Astrocyte (in vitro differentiated cells and primary cell): ENCODE results near the gene MAGEA10. TPM values are rescaled to one million over a fixed set of nuclear protein-coding genes. Genes with fewer than 3 reads are reported as not detected.
"Not testable (repeated sequence)": the region's sequence is repeated elsewhere in the genome, so short reads cannot be mapped to it uniquely, and the experiment has no call there.

Source experiments
- DNase-seq: peaks from one replicate; pipeline ENCODE4 v3.0.0-alpha.2; 2010; ENCODE audit warnings: low read depth
- FAIRE-seq: peaks from 2 replicates; lab custom pipeline; 2011; peaks lifted over from hg19 to GRCh38; lab: Jason Lieb, UNC
- H2AFZ ChIP-seq: 2 replicates; pipeline ENCODE4 v1.6.0; 2012; ENCODE audit warnings: low read depth, low read length, inconsistent platforms
- H3K27ac ChIP-seq: 2 replicates; pipeline ENCODE4 v1.5.1; 2011; ENCODE audit warnings: low read depth, low read length, inconsistent platforms
- H3K27me3 ChIP-seq: 2 replicates; pipeline ENCODE4 v1.6.0; 2011; ENCODE audit warnings: low read length, inconsistent platforms; ENCODE audit not compliant: insufficient read depth
- H3K36me3 ChIP-seq: 2 replicates; pipeline ENCODE4 v1.5.1; 2011; ENCODE audit warnings: low read length, inconsistent platforms; ENCODE audit not compliant: insufficient read depth
- H3K4me1 ChIP-seq: 2 replicates; pipeline ENCODE4 v1.5.1; 2011; ENCODE audit warnings: low read length, inconsistent platforms; ENCODE audit not compliant: insufficient read depth
- H3K4me2 ChIP-seq: 2 replicates; pipeline ENCODE4 v1.6.0; 2012; ENCODE audit warnings: low read length, inconsistent platforms
- H3K4me3 ChIP-seq: 2 replicates; pipeline ENCODE4 v1.5.1; 2011; ENCODE audit warnings: low read depth, mild to moderate bottlenecking, low read length, inconsistent platforms; ENCODE audit not compliant: insufficient read depth
- H3K79me2 ChIP-seq: 2 replicates; pipeline ENCODE4 v1.6.0; 2012; ENCODE audit warnings: mild to moderate bottlenecking, low read length, inconsistent platforms; ENCODE audit not compliant: insufficient read depth
- H3K9ac ChIP-seq: 2 replicates; pipeline ENCODE4 v1.6.0; 2012; ENCODE audit warnings: mild to moderate bottlenecking, low read length, inconsistent platforms
- H3K9me3 ChIP-seq: 2 replicates; pipeline ENCODE4 v1.5.1; 2012; ENCODE audit warnings: low read depth, mild to moderate bottlenecking, low read length, inconsistent platforms; ENCODE audit not compliant: insufficient read depth
- H4K20me1 ChIP-seq: 2 replicates; pipeline ENCODE4 v1.6.0; 2012; ENCODE audit warnings: low read length, inconsistent platforms; ENCODE audit not compliant: insufficient read depth
- H3K27ac Mint-ChIP-seq: one replicate; pipeline ENCODE4 v1.8.0; 2021; ENCODE audit warnings: mild to moderate bottlenecking, mixed read lengths; ENCODE audit not compliant: unreplicated experiment
- H3K27me3 Mint-ChIP-seq: one replicate; pipeline ENCODE4 v1.8.0; 2021; ENCODE audit warnings: low read depth, mixed read lengths; ENCODE audit not compliant: unreplicated experiment
- H3K36me3 Mint-ChIP-seq: one replicate; pipeline ENCODE4 v1.8.0; 2021; ENCODE audit warnings: low read depth, mixed read lengths; ENCODE audit not compliant: unreplicated experiment
- H3K4me1 Mint-ChIP-seq: one replicate; pipeline ENCODE4 v1.8.0; 2021; ENCODE audit warnings: low read depth, mixed read lengths; ENCODE audit not compliant: unreplicated experiment
- H3K4me3 Mint-ChIP-seq: one replicate; pipeline ENCODE4 v1.8.0; 2021; ENCODE audit warnings: mild to moderate bottlenecking, moderate library complexity, mixed read lengths; ENCODE audit not compliant: unreplicated experiment
- H3K9me3 Mint-ChIP-seq: one replicate; pipeline ENCODE4 v1.8.0; 2021; ENCODE audit warnings: mild to moderate bottlenecking, mixed read lengths; ENCODE audit not compliant: unreplicated experiment
- EZH2 ChIP-seq: IDR thresholded peaks from 2 replicates; pipeline ENCODE4 v1.6.1; 2012; ENCODE audit warnings: mild to moderate bottlenecking, low read length, inconsistent platforms; ENCODE audit not compliant: insufficient read depth
- total RNA-seq: library from RNA; stranded (reverse); gene quantifications from 2 replicates; pipeline ENCODE4 v1.2.1, GENCODE V29; 2021
- TF ChIP-seq, protein P1 (sequence below): IDR thresholded peaks from 2 replicates; pipeline ENCODE4 v1.5.1; 2011; ENCODE audit warnings: low read depth, mild to moderate bottlenecking, inconsistent platforms, low read length, moderate library complexity; ENCODE audit not compliant: insufficient read depth

MAGEA10 gene
- total RNA-seq, 1 donor from 2014 or later, result not detected

DNA sequence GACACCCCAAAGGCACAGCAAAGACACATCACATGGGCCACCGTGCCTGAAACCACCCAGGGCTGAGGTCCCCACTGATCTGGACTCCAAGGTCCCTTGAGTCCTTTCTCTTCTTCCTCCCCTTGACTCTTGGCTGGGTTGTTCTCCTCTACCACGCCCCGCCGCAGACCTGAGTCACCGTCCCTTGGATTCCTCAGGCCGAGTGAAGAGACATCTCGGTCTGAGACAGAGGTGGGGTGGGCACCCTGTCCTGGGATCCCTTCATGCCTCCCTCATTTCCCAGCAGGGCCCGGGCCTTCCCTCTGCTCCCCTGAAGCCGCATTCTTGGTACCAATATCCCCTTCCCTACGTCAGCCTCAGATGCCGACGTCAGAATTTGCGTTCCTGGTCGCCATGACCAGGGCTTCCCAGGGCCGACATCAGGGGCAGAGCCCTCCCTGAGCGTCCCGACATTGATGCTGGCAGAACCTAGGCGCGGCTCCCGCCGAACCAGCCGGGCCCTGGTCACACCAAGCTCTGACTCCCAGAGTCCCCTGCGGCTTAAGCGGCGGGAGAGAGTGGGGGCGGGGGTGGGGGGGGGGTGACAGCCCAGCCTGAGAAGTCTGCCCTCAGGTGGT lies 498 bp downstream of the MAGEA10 start:
- DNase-seq (no peak), FAIRE-seq (no peak)
- Histone ChIP-seq H3K79me2 (no peaks in the 10 kb centered on the region), H3K27ac (no peak overlapping the region), H3K27me3 (no peaks in the 10 kb centered on the region), H3K9me3 (no peaks in the 10 kb centered on the region), H3K4me2 (no peak overlapping the region), H2AFZ (no peak overlapping the region), H3K4me1 (no peaks in the 10 kb centered on the region), H3K36me3 (no peaks in the 10 kb centered on the region), H3K4me3 (no peak overlapping the region), H3K9ac (no peak overlapping the region), H4K20me1 (no peaks in the 10 kb centered on the region)
- no peaks in the 10 kb centered on the region for H3K9me3 Mint-ChIP-seq
- no peak overlapping the region for H3K27ac Mint-ChIP-seq
- H3K36me3 Mint-ChIP-seq, result no peaks in the 10 kb centered on the region
- peaks cover 3% of the 10 kb centered on the region for H3K27me3 Mint-ChIP-seq
- H3K4me1 Mint-ChIP-seq, result no peaks in the 10 kb centered on the region
- TF ChIP-seq EZH2, result no peak
- TF ChIP-seq, protein P1, sequence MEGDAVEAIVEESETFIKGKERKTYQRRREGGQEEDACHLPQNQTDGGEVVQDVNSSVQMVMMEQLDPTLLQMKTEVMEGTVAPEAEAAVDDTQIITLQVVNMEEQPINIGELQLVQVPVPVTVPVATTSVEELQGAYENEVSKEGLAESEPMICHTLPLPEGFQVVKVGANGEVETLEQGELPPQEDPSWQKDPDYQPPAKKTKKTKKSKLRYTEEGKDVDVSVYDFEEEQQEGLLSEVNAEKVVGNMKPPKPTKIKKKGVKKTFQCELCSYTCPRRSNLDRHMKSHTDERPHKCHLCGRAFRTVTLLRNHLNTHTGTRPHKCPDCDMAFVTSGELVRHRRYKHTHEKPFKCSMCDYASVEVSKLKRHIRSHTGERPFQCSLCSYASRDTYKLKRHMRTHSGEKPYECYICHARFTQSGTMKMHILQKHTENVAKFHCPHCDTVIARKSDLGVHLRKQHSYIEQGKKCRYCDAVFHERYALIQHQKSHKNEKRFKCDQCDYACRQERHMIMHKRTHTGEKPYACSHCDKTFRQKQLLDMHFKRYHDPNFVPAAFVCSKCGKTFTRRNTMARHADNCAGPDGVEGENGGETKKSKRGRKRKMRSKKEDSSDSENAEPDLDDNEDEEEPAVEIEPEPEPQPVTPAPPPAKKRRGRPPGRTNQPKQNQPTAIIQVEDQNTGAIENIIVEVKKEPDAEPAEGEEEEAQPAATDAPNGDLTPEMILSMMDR, result no peak
- no peak overlapping the region for H3K4me3 Mint-ChIP-seq

DNA sequence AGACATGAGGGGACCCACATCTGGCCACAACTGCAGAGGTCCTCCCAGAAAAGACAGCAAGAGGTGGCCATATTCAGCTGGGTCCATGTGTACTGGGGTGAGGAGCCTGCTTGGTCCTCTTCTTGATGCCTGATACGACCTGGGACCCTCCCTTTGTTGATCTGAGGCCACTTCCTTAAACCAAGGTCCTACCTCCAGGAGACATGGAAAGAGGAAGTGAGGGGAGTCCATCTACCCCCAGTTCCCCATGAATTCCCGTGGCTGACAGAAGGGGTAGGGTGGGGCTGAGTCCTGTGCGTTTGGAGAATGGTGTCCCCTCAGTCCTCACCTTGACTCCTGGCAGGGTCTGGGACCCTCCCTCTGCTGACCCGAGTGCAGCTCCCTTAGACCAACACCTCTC lies 2.1 kb downstream of the MAGEA10 start:
- TF ChIP-seq EZH2, result no peak
- TF ChIP-seq, protein P1, result no peak
- Histone ChIP-seq H3K79me2 (no peaks in the 10 kb centered on the region), H3K4me2 (no peak overlapping the region), H3K9me3 (no peaks in the 10 kb centered on the region), H4K20me1 (no peaks in the 10 kb centered on the region), H3K27ac (no peak overlapping the region), H2AFZ (no peak overlapping the region), H3K9ac (no peak overlapping the region), H3K4me1 (no peaks in the 10 kb centered on the region), H3K27me3 (no peaks in the 10 kb centered on the region), H3K4me3 (no peak overlapping the region), H3K36me3 (no peaks in the 10 kb centered on the region)
- Mint-ChIP-seq H3K27ac (no peak overlapping the region), H3K27me3 (peaks cover 3% of the 10 kb centered on the region), H3K4me3 (no peak overlapping the region), H3K36me3 (no peaks in the 10 kb centered on the region), H3K4me1 (no peaks in the 10 kb centered on the region), H3K9me3 (no peaks in the 10 kb centered on the region)
- DNase-seq, result no peak
- FAIRE-seq, result no peak

DNA sequence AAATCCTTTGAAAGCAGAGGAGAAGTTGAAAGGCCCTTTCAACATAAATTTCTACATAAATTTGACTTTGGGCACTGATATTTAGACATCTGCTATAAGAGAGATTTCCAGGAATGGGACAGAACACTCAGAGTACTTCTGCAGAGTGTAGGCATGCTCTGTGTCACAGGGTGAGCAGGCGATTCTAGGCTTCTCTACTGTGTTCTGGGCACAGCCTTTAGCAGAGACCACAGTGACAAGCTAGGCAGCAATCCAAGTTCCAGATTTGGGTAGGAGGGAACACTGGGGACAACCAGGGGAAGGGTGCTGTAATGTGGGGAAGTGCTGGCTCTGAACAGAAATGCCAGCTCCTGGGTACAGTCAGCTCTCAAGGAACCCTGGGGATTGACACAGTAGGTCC lies 6.9 kb downstream of the MAGEA10 start:
- Histone ChIP-seq H3K9ac (no peak overlapping the region), H3K27me3 (no peaks in the 10 kb centered on the region), H3K79me2 (no peaks in the 10 kb centered on the region), H3K27ac (no peak overlapping the region), H3K4me2 (no peak overlapping the region), H3K36me3 (no peaks in the 10 kb centered on the region), H3K4me3 (no peak overlapping the region), H3K4me1 (no peaks in the 10 kb centered on the region), H4K20me1 (no peaks in the 10 kb centered on the region), H2AFZ (no peak overlapping the region), H3K9me3 (no peaks in the 10 kb centered on the region)
- Mint-ChIP-seq H3K4me1 (peaks cover 2% of the 10 kb centered on the region), H3K4me3 (no peak overlapping the region), H3K27me3 (peaks cover 3% of the 10 kb centered on the region), H3K27ac (no peak overlapping the region), H3K9me3 (no peaks in the 10 kb centered on the region), H3K36me3 (no peaks in the 10 kb centered on the region)
- no peak for DNase-seq
- TF ChIP-seq, protein P1, result no peak
- no peak for TF ChIP-seq EZH2
- FAIRE-seq, result no peak

DNA sequence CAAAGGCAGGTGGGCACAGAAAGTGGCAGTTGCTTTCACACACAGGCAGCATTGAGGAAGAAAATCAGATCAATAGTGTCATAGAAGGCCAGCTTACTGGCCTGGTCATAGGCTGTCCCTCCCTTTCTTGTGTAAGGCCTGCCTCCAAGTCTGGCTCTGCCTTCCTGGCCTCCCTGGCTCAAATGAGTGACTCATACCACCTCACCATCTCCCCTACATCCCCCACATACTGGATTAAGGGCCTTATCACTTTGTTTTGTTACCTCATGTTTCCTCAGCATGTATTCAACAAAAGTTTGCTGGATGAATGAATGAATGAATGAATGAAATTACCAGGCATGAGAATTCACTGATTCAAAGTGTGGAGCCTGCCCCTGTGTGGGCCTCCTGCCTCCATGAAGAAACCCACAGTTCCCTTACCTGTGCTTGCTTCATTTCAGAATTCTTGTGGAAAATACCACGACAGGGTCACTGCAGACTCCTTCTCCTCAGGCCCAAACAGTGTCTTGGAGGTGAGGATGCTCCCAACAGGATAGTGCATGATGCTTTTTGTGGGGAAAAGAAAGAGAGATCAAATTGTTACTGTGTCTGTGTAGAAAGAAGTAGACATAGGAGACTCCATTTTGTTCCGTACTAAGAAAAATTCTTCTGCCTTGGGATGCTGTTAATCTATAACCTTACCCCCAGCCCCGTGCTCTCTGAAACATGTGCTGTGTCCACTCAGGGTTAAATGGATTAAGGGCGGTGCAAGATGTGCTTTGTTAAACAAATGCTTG lies 9.1 kb downstream of the MAGEA10 start:
- H3K4me1 Mint-ChIP-seq, H4K20me1 ChIP-seq, H3K27ac Mint-ChIP-seq, H3K9me3 Mint-ChIP-seq, H3K27ac ChIP-seq, H3K27me3 Mint-ChIP-seq, H3K9ac ChIP-seq, H3K9me3 ChIP-seq, H3K4me3 ChIP-seq, H3K4me1 ChIP-seq, H3K36me3 ChIP-seq, H3K4me3 Mint-ChIP-seq, H3K79me2 ChIP-seq, H3K36me3 Mint-ChIP-seq, H2AFZ ChIP-seq, FAIRE-seq, H3K27me3 ChIP-seq, H3K4me2 ChIP-seq: not testable (repeated sequence)
- peak; percentile 7 for DNase-seq
